GM12892 (cell line): ENCODE measurements around the gene TENT5A.

ENCODE experiments used
- DNase-seq: peaks from one replicate; pipeline ENCODE4 v3.0.0; 2011; ENCODE audit not compliant: insufficient read length
- FAIRE-seq: peaks from 2 replicates; lab custom pipeline; 2011; peaks lifted over from hg19 to GRCh38; lab: Jason Lieb, UNC
- POLR2A ChIP-seq: IDR thresholded peaks from 2 replicates; pipeline ENCODE4 v1.6.1; 2011; ENCODE audit warnings: low read depth, low read length, control low read depth
- POLR2AphosphoS5 ChIP-seq: IDR thresholded peaks from 2 replicates; pipeline ENCODE4 v1.6.1; 2011; ENCODE audit warnings: low read depth, low read length, control low read depth
- TAF1 ChIP-seq: IDR thresholded peaks from 2 replicates; pipeline ENCODE4 v1.6.1; 2011; ENCODE audit warnings: low read depth, mild to moderate bottlenecking, control low read depth, low read length, borderline replicate concordance

Gene TENT5A

GRCh38 chr6:81722506-81723223 lies 29.8 kb downstream of the TENT5A start:
- DNase-seq (no peak), FAIRE-seq (no peak)
- no peak for TF ChIP-seq POLR2A
- TF ChIP-seq POLR2AphosphoS5, result no peak
- no peak for TF ChIP-seq TAF1

GRCh38 chr6:81720427-81720826 lies 32.1 kb downstream of the TENT5A start:
- TF ChIP-seq TAF1 (no peak), POLR2A (no peak), POLR2AphosphoS5 (no peak)
- no peak for FAIRE-seq
- no peak for DNase-seq

GRCh38 chr6:81718126-81718525 lies 34.4 kb downstream of the TENT5A start:
- TF ChIP-seq POLR2A, result no peak
- TF ChIP-seq POLR2AphosphoS5, result no peak
- no peak for TF ChIP-seq TAF1
- no peak for DNase-seq
- FAIRE-seq, result no peak

GRCh38 chr6:81714684-81715083 lies 37.8 kb downstream of the TENT5A start:
- DNase-seq (no peak), FAIRE-seq (no peak)
- no peak for TF ChIP-seq TAF1
- TF ChIP-seq POLR2A, result no peak
- TF ChIP-seq POLR2AphosphoS5, result no peak

- TF ChIP-seq POLR2AphosphoS5, result no peak
- DNase-seq (no peak), FAIRE-seq (no peak)
Observed at GRCh38 chr6:81713205-81713604, 39.3 kb downstream of the TENT5A start.

- no peak for TF ChIP-seq TAF1
- TF ChIP-seq POLR2AphosphoS5, result no peak
- TF ChIP-seq POLR2A, result no peak
- FAIRE-seq, result no peak
- DNase-seq, result no peak
Observed at GRCh38 chr6:81708113-81708699, 44.3 kb downstream of the TENT5A start.

GRCh38 chr6:81704700-81705099 lies 47.8 kb downstream of the TENT5A start:
- FAIRE-seq (no peak), DNase-seq (no peak)
- no peak for TF ChIP-seq TAF1
- TF ChIP-seq POLR2AphosphoS5, result no peak
- TF ChIP-seq POLR2A, result no peak

GRCh38 chr6:81700414-81700813 lies 52.1 kb downstream of the TENT5A start:
- FAIRE-seq (no peak), DNase-seq (no peak)
- TF ChIP-seq POLR2AphosphoS5 (no peak), TAF1 (no peak), POLR2A (no peak)

- no peak for DNase-seq
- no peak for FAIRE-seq
- TF ChIP-seq POLR2AphosphoS5 (no peak), TAF1 (no peak), POLR2A (no peak)
Observed at GRCh38 chr6:81697559-81697958, 54.9 kb downstream of the TENT5A start.

GRCh38 chr6:81696524-81696923 lies 56.0 kb downstream of the TENT5A start:
- DNase-seq (no peak), FAIRE-seq (no peak)
- TF ChIP-seq POLR2AphosphoS5 (no peak), POLR2A (no peak), TAF1 (no peak)
